ENCODE data around the gene HCAR3.
"Not testable (repeated sequence)": the region's sequence is repeated elsewhere in the genome, so short reads cannot be mapped to it uniquely, and the experiment has no call there.

The HCAR3 gene

DNA sequence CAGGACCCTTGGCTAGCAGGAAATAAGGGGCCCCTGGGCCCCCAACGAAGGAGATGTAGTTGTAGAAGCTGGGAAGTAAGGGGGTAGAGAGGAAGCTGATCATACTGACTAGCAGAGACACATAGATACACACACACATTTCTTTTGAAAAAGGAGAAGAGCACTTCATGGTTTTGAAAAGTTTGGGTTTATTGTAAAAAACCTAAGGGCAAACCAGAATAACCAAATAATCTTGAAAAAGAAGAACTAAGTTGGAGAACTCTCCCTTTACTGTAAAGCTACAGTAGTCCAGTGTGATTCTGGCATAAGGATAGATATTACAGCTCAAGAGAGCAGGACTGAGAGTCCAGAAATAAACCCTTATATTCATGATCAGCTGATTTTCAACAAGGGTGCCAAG, 5.8 kb upstream of the HCAR3 start:
- no peak for DNase-seq (ENCODE audit: low read depth)

DNA sequence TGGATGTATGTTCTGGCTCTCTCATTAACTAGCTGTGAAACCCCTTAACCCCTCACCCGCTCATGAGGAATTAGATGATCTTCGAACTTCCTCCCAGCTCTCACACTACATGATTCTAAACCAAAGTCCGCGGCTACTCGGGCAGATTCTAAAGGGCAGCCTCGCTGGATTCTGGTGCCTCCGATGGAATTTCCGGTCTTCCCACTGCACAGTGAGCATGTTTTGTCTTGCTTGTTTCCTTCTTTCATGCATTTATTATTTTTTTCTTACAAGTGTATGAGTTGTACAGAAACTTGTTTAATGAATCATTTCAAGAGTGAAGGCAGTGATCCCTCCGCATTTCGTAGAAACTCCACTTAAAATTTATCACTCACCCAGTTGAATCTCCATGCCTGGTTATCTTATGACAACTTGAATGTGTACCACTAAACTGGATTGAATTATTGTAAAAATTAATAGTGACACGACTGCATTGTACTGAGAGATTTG, 4.5 kb upstream of the HCAR3 start:
- DNase-seq (ENCODE audit: low read depth), result peak; percentile 67

DNA sequence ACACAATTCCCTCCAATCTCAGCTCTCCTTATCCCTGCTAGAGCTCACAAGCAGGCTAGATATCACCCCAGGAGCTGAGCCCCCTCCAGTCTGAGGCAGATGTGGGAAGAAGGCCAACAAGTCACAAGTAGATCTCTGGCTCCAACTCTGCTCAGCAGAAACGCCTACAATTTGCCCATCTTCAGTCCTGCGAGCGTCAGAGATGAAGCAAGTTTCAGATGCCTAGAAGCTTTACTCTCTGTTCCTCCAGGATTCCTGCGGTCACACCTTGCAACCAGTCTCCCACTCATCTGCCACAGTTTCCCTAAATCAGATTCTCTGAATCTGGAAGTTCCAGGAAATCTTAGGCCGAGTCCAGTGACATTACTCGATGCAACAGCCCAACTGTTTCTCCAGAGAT, 1.4 kb downstream of the HCAR3 start:
- DNase-seq (ENCODE audit: low read depth), result peak; percentile 77

DNA sequence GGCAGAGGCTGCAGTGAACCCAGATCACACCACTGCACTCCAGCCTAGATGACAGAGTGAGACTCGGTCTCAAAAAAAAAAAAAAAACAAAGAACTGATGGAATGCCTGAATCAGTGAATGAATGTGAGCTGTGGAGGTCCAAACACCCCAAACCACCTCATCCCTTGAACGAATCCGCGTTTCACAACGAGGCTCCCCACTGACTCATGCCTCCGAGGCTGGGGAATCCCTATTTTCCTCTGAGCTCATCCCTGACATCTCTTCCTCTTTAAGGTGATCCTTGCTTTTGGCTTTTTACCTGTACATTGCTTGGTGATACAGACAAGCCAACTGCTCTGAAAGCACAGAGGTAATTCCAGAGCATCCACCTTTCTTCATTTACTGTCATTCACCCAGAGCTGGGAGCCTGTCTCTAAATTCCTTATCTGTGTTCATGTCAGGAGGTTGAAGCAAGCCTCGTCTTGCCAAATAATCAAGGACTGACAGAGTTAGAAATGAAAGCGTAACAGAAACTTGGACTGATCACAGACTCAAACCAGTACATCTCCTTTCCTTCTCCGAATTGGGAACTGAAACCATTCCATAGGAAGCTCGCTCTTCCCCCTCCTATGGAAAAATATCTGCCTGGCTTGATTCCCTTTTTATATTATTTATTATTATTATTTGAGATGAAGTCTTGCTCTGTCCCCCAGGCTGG, 3.0 kb downstream of the HCAR3 start:
- DNase-seq (ENCODE audit: low read depth), result not testable (repeated sequence)

DNA sequence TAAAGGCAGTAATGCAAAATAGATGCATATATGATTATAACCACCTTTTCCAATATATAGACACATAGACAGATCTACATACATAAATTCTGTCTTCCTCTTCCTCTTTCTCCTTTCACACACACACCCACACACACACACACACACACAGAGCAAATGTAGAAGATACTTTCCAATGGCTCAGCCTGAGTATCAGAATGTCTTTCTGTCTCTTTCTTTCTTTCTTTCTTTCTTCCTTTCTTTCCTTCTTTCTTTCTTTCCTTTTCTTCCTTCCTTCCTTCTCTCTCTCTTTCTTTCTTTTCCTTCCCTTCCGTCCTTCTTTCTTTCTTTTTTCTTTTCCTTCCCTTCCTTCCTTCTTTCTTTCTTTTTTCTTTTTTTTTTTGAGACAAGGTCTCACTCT, 5.3 kb downstream of the HCAR3 start:
- DNase-seq (ENCODE audit: low read depth), result not testable (repeated sequence)

DNA sequence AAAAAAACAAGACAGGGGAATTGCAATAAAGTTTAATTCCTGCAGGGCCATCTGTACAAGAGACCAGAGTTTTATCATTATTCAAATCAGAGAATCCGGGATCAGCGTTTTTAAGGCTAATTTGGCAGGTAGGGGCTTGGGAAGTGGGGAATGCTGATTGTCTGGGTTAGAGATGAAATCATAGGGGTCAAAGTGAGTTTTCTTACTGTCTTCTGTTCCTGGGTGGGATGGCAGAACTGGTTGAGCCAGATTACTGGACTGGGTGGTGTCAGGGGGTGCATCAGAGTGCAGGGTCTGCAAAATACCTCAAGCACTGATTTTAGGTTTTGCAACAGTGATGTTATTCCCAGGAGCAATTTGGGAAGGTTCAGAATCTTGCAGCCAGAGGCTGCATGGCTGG, 6.3 kb downstream of the HCAR3 start:
- DNase-seq (ENCODE audit: low read depth), result not testable (repeated sequence)

DNA sequence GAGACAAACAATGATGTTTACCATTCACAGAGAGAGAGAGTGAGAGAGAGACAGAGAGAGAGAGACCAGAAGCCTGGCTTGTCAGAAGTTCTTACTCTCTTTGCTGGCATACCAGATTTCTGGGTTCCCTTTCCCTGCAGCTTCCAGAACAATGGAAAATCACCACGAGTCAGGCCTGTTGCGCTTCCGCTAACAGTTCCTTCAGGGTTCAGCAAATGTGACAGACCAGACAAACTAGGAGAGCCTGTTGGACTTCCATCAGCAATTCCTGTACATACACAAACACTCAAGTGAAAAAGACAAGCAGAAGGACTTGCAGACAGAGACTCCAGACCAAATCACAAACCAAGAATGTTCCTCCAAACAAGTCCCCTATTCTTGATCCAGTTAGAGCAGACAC, 7.3 kb downstream of the HCAR3 start:
- DNase-seq (ENCODE audit: low read depth), result not testable (repeated sequence)

DNA sequence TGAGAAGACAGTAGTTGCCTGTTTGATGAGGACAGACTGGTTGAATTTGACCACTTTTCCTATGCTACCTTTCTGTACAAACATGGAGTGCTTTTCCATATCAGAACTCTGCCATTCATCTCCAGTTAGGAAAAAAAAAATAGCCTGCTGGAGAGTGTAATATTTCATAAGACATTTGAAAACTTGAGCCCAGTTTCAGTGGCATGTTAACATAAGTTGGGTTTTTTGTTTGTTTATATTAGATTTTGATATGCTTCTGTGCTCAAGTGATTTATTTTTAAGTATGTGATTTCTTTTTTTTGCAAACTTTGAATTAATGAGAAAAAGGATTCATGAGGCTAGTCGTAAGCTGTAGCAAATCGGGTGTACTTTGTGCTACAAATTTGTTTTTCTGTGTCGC, 12.8 kb downstream of the HCAR3 start:
- peak; percentile 49 for DNase-seq (ENCODE audit: low read depth)

DNA sequence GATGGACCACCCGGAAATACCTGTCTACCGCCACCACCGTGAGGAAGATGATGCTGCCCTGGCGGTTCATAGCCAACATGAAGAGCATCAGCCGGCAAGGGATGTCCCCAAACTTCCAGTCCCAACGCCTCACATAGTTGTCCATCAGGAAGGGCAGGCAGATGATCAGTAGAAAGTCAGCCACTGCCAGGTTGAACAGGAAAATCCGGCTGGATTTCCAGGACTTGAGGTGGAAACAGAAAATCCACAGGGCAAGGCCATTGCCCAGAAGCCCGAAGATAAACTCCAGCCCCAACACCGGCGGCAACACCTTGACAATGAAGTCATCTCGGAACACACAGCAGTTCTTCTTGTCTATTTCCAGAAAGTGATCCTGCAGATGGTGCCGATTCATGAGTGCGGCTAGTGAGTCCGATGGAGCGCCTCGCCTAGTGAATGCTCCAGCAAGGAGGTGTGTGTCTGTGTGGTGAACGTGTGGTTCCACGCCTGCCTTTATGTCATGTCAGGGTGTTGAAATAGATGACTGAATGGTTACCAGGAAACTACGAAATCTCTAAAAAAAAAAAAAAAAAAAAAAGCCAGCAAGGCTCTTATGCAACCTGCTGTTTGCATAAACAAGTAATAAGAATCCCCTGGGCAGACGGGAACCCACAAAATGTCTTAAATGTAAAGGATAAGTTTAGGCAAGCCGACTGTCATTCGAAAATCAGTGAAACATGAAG, 13.6 kb downstream of the HCAR3 start, which contains the start of gene HCAR2:
TSS of gene HCAR2 (minus strand) at position 468 of the 722 bp plus-strand sequence. CDS start at position 394, 74 bp downstream.
- peak; percentile 86 for DNase-seq (ENCODE audit: low read depth)

DNA sequence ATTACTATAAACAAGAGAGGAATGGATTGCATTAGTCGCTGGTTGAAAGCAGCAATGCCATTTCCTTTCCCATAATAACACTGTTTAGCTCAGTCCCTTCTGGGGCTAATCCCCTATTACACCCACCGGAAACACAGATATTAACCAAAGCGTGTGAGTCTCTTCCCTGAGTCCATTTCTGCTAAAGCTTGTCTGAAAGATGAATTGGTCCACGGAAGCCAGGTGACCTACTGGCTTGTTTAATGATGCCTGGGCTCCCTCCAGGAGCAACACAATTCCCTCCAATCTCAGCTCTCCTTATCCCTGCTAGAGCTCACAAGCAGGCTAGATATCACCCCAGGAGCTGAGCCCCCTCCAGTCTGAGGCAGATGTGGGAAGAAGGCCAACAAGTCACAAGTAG, 15.1 kb downstream of the HCAR3 start:
- DNase-seq (ENCODE audit: low read depth), result not testable (repeated sequence)

DNA sequence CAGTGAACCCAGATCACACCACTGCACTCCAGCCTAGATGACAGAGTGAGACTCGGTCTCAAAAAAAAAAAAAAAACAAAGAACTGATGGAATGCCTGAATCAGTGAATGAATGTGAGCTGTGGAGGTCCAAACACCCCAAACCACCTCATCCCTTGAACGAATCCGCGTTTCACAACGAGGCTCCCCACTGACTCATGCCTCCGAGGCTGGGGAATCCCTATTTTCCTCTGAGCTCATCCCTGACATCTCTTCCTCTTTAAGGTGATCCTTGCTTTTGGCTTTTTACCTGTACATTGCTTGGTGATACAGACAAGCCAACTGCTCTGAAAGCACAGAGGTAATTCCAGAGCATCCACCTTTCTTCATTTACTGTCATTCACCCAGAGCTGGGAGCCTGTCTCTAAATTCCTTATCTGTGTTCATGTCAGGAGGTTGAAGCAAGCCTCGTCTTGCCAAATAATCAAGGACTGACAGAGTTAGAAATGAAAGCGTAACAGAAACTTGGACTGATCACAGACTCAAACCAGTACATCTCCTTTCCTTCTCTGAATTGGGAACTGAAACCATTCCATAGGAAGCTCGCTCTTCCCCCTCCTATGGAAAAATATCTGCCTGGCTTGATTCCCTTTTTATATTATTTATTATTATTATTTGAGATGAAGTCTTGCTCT, 16.4 kb downstream of the HCAR3 start:
- not testable (repeated sequence) for DNase-seq (ENCODE audit: low read depth)

DNA sequence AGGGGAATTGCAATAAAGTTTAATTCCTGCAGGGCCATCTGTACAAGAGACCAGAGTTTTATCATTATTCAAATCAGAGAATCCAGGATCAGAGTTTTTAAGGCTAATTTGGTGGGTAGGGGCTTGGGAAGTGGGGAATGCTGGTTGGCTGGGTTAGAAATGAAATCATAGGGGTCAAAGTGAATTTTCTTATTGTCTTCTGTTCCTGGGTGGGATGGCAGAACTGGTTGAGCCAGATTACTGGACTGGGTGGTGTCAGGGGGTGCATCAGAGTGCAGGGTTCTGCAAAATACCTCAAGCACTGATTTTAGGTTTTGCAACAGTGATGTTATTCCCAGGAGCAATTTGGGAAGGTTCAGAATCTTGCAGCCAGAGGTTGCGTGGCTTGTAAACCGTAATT, 19.7 kb downstream of the HCAR3 start:
- DNase-seq (ENCODE audit: low read depth), result not testable (repeated sequence)

DNA sequence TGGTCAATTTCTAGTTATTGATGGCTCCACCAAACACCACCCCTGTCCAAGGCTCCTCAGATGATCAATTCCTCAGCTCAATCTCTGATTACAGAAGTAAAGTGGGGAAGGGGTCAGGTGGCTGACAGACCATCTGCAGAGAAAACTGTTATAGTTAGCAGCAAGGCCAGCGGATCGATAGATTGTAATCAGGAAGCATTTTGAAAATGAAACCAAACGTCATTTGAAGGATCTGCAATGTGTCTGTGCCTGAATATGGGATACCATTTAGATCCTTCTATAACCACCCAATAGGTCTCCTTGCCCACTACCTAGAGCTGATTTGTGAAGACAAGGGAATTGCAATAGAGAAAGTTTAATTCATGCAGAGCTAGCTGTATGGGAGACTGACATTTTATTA, 25.0 kb downstream of the HCAR3 start:
- no peak for DNase-seq (ENCODE audit: low read depth)

DNA sequence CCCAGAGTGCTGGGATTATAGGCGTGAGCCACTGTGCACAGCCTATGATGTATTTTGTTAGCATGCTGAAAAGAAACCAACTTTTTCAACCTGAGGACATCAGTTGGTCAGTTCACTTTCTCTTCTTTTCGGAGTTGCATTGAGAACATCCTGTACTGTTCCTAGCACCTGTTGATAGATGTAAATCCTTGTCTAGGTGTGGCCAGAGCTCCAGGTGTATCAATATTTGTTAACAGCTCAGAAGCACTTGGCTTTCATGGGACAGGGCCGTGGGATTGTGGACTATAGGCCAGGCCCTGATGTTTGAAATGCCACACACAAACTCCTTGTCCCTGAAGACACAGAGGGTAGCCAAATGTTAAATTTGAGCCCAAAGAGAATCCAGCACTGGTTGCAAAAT, 28.3 kb downstream of the HCAR3 start:
- no peak for DNase-seq (ENCODE audit: low read depth)

DNA sequence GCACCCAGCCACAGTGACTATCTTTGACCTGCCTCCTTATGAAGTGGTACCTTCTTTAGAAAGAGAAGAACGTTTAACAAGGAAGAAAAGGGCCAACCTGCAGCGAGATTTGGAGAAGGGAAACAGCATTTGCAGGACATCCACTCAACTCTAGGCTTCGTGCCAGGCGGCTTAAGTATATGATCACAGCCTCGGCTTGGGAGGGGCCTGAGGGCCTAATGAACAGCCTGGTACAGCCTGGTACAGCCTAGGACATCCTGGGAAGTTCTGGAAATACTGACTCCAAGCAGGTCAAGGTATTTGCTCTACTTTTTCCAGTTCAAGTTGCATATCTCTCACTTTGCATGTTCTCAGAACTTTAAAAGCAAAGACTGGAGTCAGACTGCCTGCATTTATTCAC, 29.5 kb downstream of the HCAR3 start:
- peak; percentile 94 for DNase-seq (ENCODE audit: low read depth)

DNA sequence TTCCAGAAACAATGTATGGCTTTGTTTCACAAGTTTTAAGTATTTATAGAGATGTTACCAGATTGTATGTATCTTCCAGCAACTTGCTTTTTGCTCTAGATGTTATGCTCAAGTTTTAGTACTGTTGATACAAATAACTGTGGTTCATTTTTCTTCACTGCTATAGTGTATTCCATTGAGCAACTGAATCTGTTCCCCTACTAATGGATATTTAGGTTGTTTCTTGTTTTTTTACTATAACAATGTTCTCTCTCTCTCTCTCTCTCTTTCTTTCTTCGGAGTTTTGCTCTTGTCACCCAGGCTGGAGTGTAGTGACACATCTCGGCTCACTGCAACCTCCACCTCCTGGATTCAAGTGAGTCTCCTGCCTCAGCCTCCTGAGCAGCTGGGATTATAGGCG, 30.1 kb downstream of the HCAR3 start:
- no peak for DNase-seq (ENCODE audit: low read depth)

DNA sequence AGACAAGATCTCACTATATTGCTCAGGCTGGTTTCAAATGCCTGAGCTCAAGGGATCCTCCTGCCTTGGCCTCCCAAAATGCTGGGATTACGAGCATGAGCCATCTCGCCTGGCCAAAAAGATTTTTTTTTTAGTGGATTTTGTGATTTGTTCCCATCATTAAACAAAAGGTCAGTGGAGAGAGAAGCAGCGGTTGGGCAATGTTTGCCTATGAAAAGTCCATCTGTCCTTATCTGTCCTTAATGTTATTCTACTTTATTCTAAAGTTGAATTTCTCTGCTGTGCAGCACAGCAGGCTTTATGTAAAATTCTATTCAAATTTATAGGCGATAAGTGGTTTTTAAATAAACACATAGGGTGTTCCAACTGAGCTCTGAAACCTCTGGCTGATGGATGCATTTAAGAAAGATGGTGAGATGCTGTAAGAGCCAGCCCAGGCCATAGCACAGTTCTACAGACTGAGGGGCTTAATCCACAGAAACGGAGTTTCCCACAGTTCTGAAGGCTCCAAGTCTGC, 32.3 kb downstream of the HCAR3 start:
- DNase-seq (ENCODE audit: low read depth), result no peak

DNA sequence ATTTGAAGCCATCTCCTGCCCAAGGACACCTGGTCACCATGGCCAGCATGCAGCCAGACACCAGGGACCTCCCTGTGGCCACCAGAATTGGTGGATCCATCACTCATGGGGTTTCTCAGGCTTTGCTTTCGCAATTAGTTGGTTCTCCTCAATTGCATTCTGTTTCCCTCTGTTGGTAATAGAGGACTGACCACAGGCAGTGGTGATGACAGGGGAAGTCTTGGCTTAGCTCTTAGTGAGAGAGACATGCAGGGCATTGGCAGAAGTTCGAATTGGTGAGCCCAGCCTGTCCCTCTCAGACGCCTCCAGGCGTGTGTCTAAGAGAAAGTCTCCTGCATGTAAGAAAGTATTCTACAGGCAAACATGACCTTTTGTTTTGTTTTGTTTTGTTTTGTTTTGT, 34.8 kb downstream of the HCAR3 start:
- peak; percentile 65 for DNase-seq (ENCODE audit: low read depth)

DNA sequence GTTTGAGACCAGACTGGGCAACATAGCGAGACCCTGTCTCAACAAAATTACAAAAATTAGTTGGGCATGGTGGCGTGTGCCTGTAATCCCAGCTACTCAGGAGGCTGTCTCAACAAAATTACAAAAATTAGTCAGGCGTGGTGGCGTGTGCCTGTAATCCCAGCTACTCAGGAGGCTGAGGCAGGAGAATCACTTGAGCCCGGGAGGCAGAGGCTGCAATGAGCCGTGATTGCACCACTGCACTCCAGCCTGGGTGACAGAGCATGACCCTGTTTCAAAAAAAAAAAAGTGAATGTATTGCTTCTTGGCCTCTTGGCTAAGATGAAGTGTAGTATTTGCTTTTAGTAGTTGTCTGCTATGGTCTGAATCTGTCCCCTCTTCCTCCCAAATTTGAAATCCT, 35.6 kb downstream of the HCAR3 start:
- DNase-seq (ENCODE audit: low read depth), result not testable (repeated sequence)

DNA sequence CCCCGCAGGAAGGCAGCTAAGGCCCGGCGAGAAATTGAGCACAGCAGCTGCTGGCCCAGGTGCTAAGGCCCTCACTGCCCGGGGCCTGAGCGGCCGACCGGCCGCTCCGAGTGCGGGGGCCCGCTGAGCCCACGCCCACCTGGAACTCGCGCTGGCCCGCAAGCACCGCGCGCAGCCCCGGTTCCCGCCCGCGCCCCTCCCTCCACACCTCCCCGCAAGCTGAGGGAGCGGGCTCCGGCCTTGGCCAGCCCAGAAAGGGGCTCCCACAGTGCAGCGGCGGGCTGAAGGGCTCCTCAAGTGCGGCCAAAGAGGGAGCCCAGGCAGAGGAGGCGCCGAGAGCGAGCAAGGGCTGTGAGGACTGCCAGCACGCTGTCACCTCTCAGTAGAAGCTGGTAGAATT, 39.8 kb downstream of the HCAR3 start:
- DNase-seq (ENCODE audit: low read depth), result not testable (repeated sequence)

DNA sequence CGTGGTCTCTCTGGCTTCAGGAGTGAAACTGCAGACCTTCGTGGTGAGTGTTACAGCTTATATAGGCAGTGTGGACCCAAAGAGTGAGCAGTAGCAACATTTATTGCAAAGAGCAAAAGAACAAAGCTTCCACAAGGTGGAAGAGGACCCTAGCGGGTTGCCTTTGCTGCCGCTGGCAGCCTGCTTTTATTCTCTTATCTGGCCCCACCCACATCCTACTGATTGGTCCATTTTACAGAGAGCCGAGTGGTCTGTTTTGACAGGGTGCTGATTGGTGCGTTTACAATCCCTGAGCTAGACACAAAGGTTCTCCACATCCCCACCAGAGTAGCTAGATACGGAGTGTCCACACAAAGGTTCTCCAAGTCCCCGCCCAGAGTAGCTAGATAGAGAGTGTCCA, 40.6 kb downstream of the HCAR3 start:
- not testable (repeated sequence) for DNase-seq (ENCODE audit: low read depth)

DNA sequence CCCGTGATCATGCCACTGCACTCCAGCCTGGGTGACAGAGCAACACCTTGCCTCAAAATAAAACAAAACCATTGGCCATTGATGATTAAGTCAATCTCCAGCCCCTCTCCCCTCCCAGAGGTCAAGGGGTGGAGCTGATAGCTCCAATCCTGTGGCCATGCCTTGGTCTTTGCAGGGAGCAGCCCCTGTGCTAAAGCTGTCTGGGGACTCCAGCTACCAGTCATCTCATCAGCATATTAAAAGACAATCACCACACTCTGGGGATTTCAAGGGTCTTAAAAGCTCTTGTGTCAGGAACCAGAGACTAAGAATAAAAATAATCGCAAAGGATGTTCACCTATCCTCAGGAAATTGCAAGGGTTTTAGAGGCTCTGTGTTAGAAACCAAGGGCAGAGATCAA, 44.1 kb downstream of the HCAR3 start:
- no peak for DNase-seq (ENCODE audit: low read depth)

Measured in amniotic epithelial cell (primary cell).